GM21528 (cell line): ENCODE results near the gene KLF11.

Experiments
- ATAC-seq: cut with Tn5 transposase; IDR thresholded peaks from one replicate; pipeline ENCODE4 v1.9.1; 2021; ENCODE audit warnings: mild to moderate bottlenecking, moderate library complexity; ENCODE audit not compliant: unreplicated experiment, low FRiP score

The KLF11 gene

GRCh38 chr2:10039658-10040410 lies 3.5 kb upstream of the KLF11 start:
- no peak for ATAC-seq

GRCh38 chr2:10041711-10042110 lies 1.6 kb upstream of the KLF11 start:
- no peak for ATAC-seq

GRCh38 chr2:10042301-10043161 lies 819 bp upstream of the KLF11 start:
- ATAC-seq = no peak

GRCh38 chr2:10043906-10044601 lies 704 bp downstream of the KLF11 start:
- peak; percentile 22 for ATAC-seq

GRCh38 chr2:10045561-10046355 lies 2.4 kb downstream of the KLF11 start:
- no peak for ATAC-seq

- ATAC-seq = no peak
Observed at GRCh38 chr2:10046931-10047330, 3.6 kb downstream of the KLF11 start.

GRCh38 chr2:10047616-10048500 lies 4.5 kb downstream of the KLF11 start:
- no peak for ATAC-seq

GRCh38 chr2:10048501-10049171 lies 5.3 kb downstream of the KLF11 start:
- ATAC-seq = no peak

- ATAC-seq = no peak
Observed at GRCh38 chr2:10052216-10052615, 8.9 kb downstream of the KLF11 start.

GRCh38 chr2:10053351-10053750 lies 10.0 kb downstream of the KLF11 start:
- no peak for ATAC-seq

GRCh38 chr2:10054424-10054823 lies 11.1 kb downstream of the KLF11 start:
- no peak for ATAC-seq

- no peak for ATAC-seq
Observed at GRCh38 chr2:10054976-10055375, 11.6 kb downstream of the KLF11 start.

- ATAC-seq = no peak
Observed at GRCh38 chr2:10056439-10056838, 13.1 kb downstream of the KLF11 start.

- no peak for ATAC-seq
Observed at GRCh38 chr2:10057231-10058107, 14.1 kb downstream of the KLF11 start.

GRCh38 chr2:10058251-10059015 lies 15.1 kb downstream of the KLF11 start:
- ATAC-seq = no peak

GRCh38 chr2:10059016-10059351 lies 15.6 kb downstream of the KLF11 start:
- ATAC-seq = no peak
